Stomach (tissue), 4 donors: ENCODE data around the gene IKBKG.

Experiments
- POLR2AphosphoS5 ChIP-seq, 3 donors: sonication (generic); formaldehyde crosslinking; IDR thresholded peaks; one replicate each; pipeline ENCODE4 v1.6.1; 2016; ENCODE audit warnings: antibody characterized with exemption in 3 of 3
- TF ChIP-seq, protein P1 (sequence below), 7 experiments: fragments of 450-650 bp in 4 of 7; fragments of 200-600 bp in 3 of 7; sonication (generic) in 3 of 7; IDR thresholded peaks; one replicate each; pipeline ENCODE4 v1.5.1; 2016 to 2019; ENCODE audit warnings: antibody characterized with exemption in 7 of 7, control low read depth in 2 of 7, mild to moderate bottlenecking in 1 of 7

DNA sequence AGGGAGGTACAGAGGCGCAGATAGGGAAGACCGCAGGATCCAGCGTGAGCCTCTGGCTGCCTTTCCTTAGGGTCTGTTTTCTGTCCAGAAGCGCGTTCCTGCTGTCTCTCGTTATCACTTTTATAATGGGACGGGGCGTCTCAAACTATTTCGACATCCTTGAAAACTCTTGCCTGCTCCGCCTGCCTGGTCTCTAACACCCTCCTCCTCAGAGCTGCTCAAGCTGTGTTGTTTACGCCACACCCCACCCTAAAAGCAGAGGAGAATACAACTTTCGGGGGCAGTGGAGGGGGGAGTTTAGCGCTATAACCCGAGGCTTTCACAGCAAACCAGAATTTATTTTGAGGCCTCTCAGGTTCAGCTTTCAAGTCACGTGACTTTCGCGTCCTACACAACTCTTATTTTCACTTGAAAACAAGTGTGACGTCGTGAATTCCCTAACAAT is 30.7 kb upstream of the IKBKG start:
- TF ChIP-seq, protein P1, sequence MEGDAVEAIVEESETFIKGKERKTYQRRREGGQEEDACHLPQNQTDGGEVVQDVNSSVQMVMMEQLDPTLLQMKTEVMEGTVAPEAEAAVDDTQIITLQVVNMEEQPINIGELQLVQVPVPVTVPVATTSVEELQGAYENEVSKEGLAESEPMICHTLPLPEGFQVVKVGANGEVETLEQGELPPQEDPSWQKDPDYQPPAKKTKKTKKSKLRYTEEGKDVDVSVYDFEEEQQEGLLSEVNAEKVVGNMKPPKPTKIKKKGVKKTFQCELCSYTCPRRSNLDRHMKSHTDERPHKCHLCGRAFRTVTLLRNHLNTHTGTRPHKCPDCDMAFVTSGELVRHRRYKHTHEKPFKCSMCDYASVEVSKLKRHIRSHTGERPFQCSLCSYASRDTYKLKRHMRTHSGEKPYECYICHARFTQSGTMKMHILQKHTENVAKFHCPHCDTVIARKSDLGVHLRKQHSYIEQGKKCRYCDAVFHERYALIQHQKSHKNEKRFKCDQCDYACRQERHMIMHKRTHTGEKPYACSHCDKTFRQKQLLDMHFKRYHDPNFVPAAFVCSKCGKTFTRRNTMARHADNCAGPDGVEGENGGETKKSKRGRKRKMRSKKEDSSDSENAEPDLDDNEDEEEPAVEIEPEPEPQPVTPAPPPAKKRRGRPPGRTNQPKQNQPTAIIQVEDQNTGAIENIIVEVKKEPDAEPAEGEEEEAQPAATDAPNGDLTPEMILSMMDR (IDR thresholded peaks at IDR 0.05), result no peak
- no peak for TF ChIP-seq POLR2AphosphoS5 (IDR thresholded peaks at IDR 0.05)
